ENCODE data around the gene ITGAD.

ITGAD gene

DNA sequence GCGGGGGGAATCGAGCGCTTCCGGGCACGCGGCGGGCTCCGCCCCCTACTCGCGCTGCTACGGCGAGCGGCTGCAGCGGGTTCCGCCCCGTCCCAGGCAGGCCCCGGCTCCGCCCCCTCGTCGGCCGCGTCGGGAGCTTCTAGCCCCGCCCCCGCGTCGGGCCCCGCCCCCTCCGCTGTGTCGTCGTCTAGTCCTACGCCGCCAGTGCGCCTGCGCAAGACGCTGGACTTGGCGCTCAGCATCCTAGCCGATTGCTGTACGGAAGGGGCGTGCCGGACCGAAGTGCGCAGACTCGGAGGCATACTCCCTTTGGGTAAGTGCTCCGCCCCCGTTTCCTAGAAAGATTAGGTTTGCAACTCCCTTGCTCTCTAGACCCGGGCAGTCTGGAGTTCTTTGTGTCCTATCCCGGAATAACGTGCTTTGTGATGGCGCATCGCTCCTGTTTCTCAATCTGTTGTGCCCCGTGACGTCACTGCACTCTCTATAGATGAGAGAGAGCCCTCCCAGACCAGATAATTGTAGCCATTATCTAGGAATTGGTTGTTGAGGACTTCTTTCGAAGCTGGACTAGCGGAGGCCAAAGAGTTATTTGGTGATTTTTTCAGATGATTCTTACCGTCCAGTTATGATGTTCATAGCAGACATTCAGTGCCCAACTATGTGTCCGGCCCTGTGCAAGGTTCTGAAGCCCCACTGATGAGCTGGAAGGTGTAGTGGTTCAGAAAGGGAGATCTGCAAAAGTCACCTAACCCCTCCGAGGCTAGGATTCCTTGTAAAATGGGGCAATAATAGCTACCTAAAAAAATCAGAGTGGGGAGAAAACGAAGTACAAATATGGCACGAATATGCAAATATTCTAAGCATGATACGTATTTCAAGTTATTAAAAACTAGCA is 66.8 kb downstream of the ITGAD start:
- DNase-seq (ENCODE audit: low read depth in 2 of 2): peak; percentile 99 to 100

DNA sequence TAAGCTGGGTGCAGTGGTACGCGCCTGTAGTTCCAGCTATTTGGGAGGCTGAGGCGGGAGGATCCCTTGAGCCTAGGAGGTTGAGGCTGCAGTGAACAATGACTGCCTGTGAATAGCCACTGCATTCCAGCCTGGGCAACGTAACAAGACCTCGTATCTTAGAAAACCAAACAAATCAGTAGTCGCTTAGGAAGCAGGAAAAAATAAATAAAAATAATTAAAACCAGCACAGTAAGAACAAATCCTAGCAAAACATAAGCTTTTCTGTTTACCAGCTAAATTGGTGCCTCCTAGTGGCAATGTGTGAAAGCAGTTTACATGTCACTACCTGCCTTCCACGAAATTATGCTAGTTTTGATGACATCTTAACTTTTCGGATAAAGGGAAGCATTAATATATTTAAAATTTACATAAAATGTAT is 67.5 kb downstream of the ITGAD start:
- DNase-seq (ENCODE audit: low read depth in 2 of 2): no peak

DNA sequence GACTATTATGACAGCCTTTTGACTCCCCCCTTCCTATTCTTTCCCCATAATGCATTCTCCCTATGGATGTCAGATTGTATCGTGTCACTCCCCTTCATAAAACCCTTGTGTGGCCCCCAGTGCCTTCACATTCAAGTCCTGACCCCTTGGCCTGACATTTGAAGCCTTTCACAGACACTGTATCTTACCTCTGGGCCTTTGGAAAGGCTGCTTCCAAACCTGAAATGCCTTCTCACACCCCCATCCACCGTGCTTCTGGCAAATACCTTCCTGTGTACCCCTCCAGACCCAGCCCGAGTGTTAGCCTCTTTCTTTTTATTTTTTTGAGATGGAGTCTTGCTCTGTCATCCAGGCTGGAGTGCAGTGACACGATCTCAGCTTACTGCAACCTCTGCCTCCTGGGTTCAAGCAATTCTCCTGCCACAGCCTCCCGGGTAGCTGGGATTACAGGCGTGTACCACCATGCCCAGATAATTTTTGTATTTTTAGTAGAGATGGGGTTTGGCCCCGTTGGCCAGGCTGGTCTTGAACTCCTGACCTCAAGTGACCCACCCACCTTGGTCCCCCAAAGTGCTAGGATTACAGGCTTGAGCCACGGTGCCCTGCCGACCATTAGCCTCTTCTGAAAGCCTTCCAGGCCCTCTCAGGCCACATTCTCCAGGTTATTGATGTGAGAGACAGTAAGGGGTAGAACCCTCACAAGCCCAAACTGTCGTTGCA is 68.2 kb downstream of the ITGAD start:
- no peak for DNase-seq (ENCODE audit: low read depth in 2 of 2)

DNA sequence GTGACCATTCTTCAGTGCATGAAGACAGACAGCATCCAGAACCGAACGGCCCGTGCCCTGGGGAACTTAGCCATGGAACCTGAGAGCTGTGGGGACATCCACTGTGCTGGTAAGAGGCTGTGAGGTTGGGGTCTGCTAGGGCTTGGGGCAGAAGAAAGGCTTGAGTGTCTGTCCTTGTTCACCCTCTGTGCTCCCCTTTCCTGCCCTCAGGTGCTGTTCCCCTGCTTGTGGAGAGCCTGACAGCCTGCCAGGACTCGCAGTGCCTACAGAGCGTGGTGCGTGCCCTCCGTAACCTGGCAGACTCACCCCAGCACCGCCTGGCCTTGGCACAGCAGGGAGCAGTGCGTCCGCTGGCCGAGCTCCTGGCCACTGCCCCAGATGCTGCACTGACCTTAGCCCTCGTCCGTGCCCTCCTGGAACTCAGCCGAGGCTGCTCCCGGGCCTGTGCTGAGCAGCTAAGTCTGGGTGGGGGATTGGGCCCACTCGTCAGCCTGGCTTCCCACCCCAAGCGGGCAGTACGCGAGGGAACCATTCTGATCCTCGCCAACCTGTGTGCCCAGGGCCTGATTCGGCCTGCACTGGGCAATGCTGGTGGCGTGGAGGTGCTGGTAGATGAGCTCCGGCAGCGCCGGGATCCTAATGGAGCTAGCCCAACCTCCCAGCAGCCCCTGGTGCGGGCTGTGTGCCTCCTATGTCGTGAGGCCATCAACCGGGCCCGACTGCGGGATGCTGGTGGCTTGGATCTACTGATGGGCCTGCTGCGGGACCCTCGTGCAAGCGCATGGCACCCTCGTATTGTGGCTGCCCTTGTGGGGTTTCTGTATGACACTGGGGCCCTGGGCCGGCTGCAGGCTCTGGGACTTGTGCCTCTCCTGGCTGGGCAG is 69.0 kb downstream of the ITGAD start:
- no peak for DNase-seq (ENCODE audit: low read depth in 2 of 2)

GRCh38 chr16:31464348-31464769 is 71.2 kb downstream of the ITGAD start:
- no peak for DNase-seq (ENCODE audit: low read depth in 2 of 2)

- no peak for DNase-seq (ENCODE audit: low read depth in 2 of 2)
Measured at GRCh38 chr16:31464781-31465260, 71.7 kb downstream of the ITGAD start.

DNA sequence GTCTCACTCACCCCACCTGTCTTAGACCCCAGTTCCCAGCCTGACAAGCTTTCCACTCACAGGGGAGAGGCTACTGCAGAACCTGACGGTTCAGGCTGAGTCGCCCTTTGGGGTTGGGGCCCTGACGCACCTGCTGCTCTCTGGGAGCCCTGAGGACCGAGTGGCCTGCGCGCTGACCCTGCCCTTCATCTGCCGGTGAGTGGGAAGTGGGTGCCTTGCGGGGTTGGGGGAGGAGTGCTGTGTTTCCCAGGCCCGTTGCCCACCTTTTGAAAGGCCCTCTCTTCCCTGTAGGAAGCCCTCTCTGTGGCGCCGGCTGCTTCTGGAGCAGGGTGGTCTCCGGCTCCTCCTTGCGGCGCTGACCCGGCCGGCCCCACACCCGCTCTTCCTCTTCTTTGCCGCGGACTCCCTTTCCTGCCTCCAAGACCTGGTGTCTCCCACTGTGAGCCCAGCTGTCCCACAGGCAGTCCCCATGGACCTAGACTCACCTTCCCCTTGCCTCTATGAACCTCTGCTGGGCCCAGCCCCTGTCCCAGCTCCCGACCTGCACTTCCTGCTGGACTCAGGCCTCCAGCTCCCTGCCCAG is 72.7 kb downstream of the ITGAD start:
- no peak for DNase-seq (ENCODE audit: low read depth in 2 of 2)

DNA sequence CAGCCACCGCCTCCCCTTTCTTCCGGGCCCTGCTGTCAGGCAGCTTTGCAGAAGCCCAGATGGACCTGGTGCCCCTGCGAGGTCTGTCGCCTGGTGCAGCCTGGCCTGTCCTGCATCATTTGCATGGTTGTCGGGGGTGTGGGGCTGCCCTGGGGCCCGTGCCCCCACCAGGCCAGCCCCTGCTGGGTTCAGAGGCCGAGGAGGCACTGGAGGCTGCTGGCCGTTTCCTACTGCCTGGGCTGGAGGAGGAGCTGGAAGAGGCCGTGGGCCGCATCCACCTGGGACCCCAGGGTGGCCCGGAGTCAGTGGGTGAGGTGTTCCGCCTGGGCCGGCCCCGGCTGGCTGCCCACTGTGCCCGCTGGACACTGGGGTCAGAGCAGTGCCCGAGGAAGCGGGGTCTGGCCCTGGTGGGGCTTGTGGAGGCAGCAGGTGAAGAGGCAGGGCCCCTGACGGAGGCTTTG is 73.3 kb downstream of the ITGAD start:
- DNase-seq (ENCODE audit: low read depth in 2 of 2): no peak

DNA sequence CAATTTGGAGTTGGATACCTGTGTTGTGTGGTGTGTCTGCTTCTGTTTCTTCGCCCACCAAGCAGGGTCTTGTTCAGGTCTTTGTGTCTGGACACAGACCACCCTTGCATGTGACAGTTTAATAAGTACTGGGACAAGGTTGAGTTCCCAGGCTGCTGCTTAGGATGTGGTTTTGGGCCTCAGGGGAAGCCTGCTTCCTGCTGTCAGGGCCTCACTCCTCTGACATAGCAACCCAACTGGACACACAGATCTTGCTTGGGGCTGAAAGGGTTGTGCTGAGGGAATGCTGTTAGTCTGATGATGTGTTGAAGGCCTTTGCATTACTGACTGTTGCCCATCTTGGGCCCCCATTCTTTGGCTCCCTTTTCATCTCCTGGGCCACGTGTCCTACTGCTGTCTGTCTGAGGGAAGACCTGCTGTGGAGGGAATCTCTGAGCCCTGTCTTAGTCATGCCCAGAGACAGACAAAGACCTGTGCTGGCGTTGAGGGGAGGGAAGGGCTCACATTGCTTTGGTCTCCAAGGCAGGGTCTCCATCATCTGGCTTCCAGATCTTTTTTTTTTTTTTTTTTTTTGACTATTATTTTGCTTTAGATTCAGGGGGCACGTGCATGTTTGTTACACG is 74.1 kb downstream of the ITGAD start:
- DNase-seq (ENCODE audit: low read depth in 2 of 2): no peak

- no peak for DNase-seq (ENCODE audit: low read depth in 2 of 2)
Measured at GRCh38 chr16:31467858-31468257, 74.7 kb downstream of the ITGAD start.

- DNase-seq (ENCODE audit: low read depth in 2 of 2): no peak
Measured at GRCh38 chr16:31470615-31471014, 77.5 kb downstream of the ITGAD start.

DNA sequence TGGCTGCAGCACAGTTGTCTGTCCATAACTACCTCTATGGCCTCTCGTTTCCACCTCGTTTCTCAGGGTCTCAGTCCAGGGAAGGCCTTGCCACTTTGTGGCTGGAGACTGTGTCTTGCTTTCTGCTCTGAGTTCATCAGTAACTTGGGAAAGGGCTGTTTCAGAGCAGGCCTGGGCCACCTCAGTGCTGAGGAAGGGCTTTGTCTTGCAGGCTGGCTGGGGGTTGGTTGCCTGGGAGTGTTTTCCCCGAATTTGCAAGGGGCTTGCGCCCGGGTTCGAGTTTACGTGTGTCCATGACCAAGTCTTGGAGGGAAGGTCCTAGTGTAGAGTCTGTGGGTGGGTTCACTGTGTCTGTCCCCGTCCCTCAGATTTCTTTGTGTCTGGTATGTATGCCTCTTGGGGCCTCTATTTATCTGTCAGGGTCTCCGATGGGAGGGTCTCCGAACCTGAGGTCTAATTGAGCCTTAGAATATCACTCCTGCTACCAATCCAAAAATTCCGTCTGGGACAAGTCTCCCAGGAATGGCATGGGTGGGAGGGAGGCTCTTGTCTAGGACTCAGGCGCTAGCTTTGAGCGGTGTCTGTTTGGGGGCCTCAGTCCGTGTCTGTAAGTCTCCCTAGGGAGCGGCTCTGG is 78.2 kb downstream of the ITGAD start:
- DNase-seq (ENCODE audit: low read depth in 2 of 2): no peak

- no peak for DNase-seq (ENCODE audit: low read depth in 2 of 2)
Measured at GRCh38 chr16:31471875-31472708, 79.0 kb downstream of the ITGAD start, which contains the start of gene TGFB1I1. Gene TGFB1I1 (plus strand): TSS chr16:31472152. CDS start chr16:31472189, 37 bp downstream.

DNA sequence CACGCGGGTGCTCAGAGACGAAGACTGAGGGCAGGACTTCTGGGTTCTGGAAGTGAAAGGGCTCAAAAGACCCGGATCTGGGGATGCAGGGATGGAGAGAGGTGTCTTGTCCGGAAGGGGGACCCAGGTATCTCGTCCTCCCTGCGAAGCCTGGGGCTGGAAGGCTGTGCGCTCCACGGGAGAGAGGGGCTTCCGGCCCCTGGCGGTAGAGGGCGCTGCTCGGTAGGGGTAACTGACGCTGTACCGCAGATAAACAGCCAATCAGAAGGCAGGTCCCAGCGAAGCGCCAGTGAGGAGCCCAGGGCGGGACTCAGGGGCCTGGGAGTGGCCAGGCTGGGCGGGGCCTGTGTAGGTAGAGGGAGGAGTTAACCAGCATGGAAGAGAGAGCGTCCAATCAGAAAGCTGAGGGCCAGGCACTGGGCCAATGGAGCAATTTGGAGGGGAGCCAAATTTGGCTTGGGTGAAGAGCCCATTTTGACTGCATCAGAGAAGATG is 79.6 kb downstream of the ITGAD start:
- DNase-seq (ENCODE audit: low read depth in 2 of 2): no peak

DNA sequence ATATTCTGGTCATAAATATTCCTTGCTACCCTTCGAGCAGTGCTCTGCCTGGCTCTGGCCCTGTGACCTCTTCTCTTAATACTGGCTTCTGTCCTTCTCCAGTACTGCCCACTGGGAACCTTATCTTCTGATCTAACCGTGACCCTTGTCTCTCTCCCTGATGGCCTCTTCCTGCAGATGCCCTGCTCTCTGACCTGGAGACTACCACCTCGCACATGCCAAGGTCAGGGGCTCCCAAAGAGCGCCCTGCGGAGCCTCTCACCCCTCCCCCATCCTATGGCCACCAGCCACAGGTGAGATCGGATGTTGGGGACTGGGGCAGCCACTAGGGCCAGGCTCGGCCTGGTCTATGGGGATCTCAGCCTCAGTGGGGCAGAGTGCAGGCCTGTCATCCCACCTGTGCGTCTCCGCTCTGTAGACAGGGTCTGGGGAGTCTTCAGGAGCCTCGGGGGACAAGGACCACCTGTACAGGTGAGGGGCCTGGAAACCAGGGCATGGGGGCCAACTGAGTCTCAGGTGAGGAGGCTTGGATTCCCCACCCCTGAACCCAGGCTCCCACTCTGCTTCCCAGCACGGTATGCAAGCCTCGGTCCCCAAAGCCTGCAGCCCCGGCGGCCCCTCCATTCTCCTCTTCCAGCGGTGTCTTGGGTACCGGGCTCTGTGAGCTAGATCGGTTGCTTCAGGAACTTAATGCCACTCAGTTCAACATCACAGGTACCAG is 80.3 kb downstream of the ITGAD start:
- DNase-seq (ENCODE audit: low read depth in 2 of 2): no peak

DNA sequence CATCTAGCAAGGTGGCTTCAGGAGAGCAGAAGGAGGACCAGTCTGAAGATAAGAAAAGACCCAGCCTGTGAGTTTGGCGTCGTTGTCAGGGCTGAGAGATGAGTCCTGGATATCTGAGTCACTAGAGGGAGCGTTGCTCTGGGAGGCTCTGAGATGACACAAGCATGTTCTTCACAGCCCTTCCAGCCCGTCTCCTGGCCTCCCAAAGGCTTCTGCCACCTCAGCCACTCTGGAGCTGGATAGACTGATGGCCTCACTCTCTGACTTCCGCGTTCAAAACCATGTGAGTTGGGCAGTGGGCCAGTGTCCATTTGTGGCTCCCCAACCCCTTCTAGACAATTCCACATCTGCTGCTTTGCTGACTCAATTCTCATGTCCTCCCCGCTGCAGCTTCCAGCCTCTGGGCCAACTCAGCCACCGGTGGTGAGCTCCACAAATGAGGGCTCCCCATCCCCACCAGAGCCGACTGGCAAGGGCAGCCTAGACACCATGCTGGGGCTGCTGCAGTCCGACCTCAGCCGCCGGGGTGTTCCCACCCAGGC is 81.1 kb downstream of the ITGAD start:
- no peak for DNase-seq (ENCODE audit: low read depth in 2 of 2)

DNA sequence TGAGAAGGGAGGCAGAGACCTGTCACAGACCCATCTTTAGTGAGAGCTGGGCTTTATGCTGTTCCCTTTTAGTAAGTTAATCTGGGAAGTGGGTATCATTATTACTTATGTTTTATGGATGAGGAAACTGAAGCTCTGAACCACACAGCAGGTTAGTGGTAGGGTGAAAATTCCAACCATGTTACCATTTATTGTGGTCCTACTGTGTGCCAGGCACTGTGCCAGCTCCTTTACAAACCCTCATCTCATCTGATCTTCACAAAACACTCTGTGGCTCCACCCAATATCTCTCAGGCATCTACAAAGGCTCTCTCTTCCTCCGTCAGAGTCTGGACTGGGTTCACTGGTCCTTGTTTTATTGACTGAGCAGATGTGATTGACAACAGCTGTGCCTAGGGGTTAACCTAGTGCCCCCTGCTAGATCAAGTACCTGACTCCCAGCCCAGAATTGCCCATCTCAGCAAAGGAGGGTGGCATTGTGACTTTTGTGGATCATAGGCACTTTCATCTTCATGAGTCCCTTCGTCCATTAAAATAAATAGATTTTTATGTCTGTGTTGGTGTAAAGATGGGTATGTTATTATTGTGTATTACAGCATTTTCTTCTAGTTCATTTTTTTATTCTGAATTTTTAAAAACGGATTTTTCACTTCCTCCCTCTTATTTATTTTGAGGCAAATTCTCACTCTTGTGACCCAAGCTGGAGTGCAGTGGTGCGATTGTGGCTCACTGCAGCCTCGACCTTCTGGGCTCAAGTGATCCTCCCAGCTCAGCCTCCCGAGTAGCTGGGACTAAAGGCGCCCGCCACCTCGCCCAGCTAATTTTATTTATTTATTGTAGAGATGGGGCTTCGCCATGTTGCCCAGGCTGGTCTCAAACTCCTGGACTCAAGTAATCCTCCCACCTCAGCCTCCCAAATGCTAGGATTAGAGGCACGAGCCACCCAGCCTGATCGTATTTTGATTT is 81.9 kb downstream of the ITGAD start:
- DNase-seq (ENCODE audit: low read depth in 2 of 2): no peak

Data from stimulated activated CD4-positive, alpha-beta T cell treated with anti-CD3 and anti-CD28 coated beads, Interleukin-12 subunit alpha, Interleukin-12 subunit beta, amount 100 ng/mL, for 24 hours (primary cell).